Cardiac muscle cell (in vitro differentiated cells and primary cell): Measurements from ENCODE around the gene ADAM12. TPM values are rescaled to one million over a fixed set of nuclear protein-coding genes. Genes with fewer than 3 reads are reported as not detected.

ENCODE experiments used
- DNase-seq, 2 donors: peaks; one replicate each; pipeline versions ENCODE4 v3.0.0 to v3.0.0-alpha.2; 2010 to 2017; ENCODE audit warnings: low read depth in 1 of 2, low spot score in 1 of 2
- H3K27ac ChIP-seq: fragments of 200-600 bp; sonication (generic); 2 replicates; pipeline ENCODE4 v1.5.1; 2016
- H3K27me3 ChIP-seq: fragments of 200-600 bp; sonication (generic); 2 replicates; pipeline ENCODE4 v1.6.0; 2016; ENCODE audit warnings: control low read depth
- H3K36me3 ChIP-seq: fragments of 200-600 bp; sonication (generic); 2 replicates; pipeline ENCODE4 v1.5.1; 2016; ENCODE audit warnings: control low read depth
- H3K4me1 ChIP-seq: fragments of 200-600 bp; sonication (generic); 2 replicates; pipeline ENCODE4 v1.8.1; 2017; ENCODE audit warnings: low read depth, mild to moderate bottlenecking, mixed run types
- H3K4me3 ChIP-seq: fragments of 200-600 bp; sonication (generic); 2 replicates; pipeline ENCODE4 v1.5.1; 2016; ENCODE audit warnings: mild to moderate bottlenecking
- H3K9me3 ChIP-seq: fragments of 200-600 bp; sonication (generic); 2 replicates; pipeline ENCODE4 v1.5.1; 2017; ENCODE audit warnings: low read depth, mild to moderate bottlenecking, control low read depth
- CTCF ChIP-seq: IDR thresholded peaks from 2 replicates; pipeline ENCODE4 v1.5.1; 2012; ENCODE audit warnings: low read depth, mild to moderate bottlenecking, low read length
- polyA plus RNA-seq: library from polyadenylated mRNA; unstranded; fragments of >200 nt; fragmentation: Nextera tagmentation; extraction: Ambion mirVana; gene quantifications from 2 replicates; pipeline ENCODE4 v1.2.1, GENCODE V29; 2016
- total RNA-seq: library from RNA; depleted of rRNA; stranded (reverse); fragments of >200 nt; gene quantifications from 2 replicates; pipeline ENCODE4 v1.2.3, GENCODE V29; 2016

ADAM12 gene
- total and polyA plus RNA-seq, 2 experiments from 2014 or later, result 0.18 to 1.1 TPM

GRCh38 chr10:126253611-126253998, 134.7 kb downstream of the ADAM12 start:
- no peak overlapping the region for H3K27ac ChIP-seq
- no peak for DNase-seq
- H3K4me1 ChIP-seq, result no peaks in the 10 kb centered on the region
- H3K27me3 ChIP-seq, result no peaks in the 10 kb centered on the region
- H3K9me3 ChIP-seq, result no peaks in the 10 kb centered on the region
- no peak for TF ChIP-seq CTCF
- H3K36me3 ChIP-seq, result no peaks in the 10 kb centered on the region
- H3K4me3 ChIP-seq, result no peak overlapping the region

DNA sequence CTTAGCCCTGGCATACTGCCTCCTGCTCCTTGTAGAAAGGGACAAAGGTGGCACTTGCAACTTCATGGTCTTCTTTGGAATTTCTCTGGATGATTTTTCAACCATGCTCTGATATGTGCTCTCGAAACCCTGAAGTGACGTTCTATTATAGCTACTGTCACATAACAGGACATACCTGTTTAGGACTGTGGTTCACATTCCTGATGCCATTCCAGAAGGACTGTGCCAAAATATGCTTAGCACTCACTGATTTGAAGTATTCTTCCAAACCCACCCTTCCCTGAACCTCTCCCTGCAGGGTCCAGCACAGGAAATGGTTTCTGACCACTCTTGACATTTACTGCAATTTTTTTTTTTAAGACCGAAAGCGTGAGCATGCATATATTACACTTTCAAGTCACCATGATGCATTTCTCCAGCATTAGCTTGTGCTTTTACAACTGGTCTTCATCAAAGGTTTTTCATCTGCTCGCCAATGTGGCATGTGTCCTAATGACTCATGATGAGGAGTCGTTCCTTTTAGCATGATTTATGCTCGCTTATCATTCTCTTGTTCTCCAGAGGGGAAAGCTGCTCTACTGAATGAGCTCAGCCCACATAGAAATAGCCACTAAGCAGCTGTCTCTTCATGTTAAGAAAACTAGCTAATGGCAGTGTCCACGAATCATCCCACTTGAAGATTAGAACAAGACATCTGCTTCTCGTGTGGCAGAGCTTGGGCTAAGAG, 135.2 kb downstream of the ADAM12 start:
- Histone ChIP-seq H3K4me3 (no peak overlapping the region), H3K27ac (no peak overlapping the region), H3K9me3 (no peaks in the 10 kb centered on the region), H3K27me3 (no peaks in the 10 kb centered on the region), H3K4me1 (no peaks in the 10 kb centered on the region), H3K36me3 (no peaks in the 10 kb centered on the region)
- no peak for TF ChIP-seq CTCF
- peak in 1 of 2 donors; percentile 94 for DNase-seq

DNA sequence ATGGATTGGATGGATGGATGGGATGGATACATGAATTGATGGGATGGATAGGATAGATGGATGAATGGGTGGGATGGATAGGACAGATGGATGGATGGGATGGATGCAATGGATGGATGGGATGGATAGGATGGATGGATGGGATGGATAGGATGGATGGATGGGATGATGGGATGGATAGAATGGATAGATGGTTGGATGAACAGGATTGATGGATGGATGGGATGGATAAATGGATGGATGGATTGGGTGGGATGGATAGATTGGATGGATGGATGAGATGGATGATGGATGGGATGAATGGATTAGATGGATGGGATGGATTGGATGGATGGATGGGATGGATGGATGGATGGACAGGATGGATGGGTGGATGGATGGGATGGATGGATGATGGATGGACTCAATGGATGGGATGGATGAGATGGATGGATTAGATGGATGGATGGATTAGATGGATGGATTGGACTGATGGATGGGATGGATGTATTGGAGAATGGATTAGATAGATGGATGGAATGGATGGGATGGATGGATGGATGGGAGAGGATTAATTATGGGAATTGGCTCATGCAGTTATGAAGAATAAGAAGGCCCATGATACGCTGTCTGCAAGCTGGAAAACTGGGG, 136.4 kb downstream of the ADAM12 start:
- no peak overlapping the region for H3K4me3 ChIP-seq
- no peaks in the 10 kb centered on the region for H3K27me3 ChIP-seq
- H3K36me3 ChIP-seq, result no peaks in the 10 kb centered on the region
- no peak for DNase-seq
- H3K4me1 ChIP-seq, result no peaks in the 10 kb centered on the region
- no peaks in the 10 kb centered on the region for H3K9me3 ChIP-seq
- TF ChIP-seq CTCF, result no peak
- H3K27ac ChIP-seq, result no peak overlapping the region

- no peaks in the 10 kb centered on the region for H3K27me3 ChIP-seq
Measured at GRCh38 chr10:126250527-126251310, 137.6 kb downstream of the ADAM12 start.

More at GRCh38 chr10:126250527-126251310, 137.6 kb downstream of the ADAM12 start:
- no peaks in the 10 kb centered on the region for H3K4me1 ChIP-seq
- no peaks in the 10 kb centered on the region for H3K9me3 ChIP-seq
- no peak overlapping the region for H3K4me3 ChIP-seq
- no peak for TF ChIP-seq CTCF
- H3K36me3 ChIP-seq, result no peaks in the 10 kb centered on the region
- DNase-seq, result peak in 1 of 2 donors; percentile 68
- no peak overlapping the region for H3K27ac ChIP-seq
